Ammon's horn (tissue), 1 donor: ENCODE results near the gene SGMS2.

ENCODE experiments used
- DNase-seq: peaks from one replicate; pipeline ENCODE4 v3.0.0-alpha.2; 2016; ENCODE audit warnings: low spot score

The SGMS2 gene

DNA sequence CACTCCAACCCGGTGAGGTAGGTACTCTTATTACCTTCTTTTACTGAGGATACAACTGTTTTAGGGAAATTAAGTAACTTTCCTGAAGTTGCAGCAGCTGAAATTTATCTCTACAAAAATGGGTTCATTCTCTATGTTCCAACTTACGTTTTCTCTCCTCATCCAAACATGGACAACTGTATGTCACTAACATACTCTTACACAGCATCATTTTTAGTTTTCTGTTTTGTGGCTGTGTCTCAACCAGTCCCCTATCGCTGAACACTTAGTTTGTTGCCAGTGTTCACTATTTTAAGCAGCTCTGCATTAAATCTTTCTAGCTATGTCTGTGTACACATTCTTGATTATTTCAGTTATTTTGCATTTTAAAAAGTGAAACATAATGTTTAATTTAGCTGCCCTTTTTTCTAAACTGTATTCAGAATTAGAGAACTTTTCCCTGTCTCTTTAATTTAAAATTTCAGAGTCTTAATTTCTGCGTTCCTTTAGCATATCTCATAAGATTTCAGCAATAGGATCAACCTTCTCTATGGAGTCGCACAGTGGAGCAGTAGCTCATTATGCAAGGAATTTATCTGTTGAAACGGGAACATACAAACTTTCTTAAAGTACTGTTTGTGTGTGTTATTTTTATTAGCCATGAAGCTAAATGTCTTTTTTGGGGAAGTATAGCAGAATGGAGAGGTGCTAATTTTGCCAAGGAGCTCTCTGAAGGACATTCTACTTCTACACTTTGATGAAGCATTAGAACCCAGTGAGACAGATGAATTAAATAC is 3.8 kb downstream of the SGMS2 start:
- no peak for DNase-seq

DNA sequence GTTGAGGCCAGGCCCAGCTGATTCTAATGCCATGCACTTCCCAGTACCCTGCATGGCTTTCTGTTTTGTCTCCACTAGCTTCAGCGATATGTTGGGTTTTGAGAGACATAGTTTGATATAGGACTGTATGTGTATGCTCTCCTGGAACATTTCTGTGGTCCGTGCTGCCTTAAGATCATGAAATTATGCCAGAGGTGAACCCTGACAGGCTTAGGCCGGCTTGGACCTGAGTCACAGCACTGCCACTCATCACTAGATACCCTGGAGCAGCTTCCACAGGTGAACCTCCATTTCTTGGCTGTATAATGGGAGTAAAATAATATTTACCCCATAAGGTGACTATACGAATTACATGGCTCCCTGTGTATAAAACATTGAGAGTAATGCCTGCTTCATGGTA is 6.4 kb downstream of the SGMS2 start:
- no peak for DNase-seq

DNA sequence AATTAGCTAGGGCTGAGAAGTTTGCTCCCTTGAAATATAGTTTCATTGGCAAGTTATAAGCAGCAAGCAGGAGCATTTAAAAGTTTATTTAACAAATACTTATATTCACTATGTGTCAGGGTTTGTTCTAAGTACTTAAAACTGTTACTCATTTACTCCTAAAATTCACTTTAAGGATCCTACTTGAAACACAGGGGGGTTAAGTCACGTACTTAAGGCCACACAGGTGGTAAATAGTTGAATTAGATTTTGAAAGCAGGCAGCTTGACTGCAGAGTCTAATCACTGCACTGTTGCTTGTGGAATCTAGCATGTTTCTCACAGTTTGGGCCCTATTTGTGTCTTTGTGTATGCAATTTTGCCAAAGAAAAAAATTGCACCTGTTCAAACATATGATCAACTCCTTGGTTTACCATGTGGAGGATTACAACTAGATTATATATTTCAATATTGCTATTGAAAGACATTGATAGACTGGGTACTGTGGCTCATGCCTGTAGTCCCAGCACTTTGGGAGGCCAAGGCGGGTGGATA is 7.6 kb downstream of the SGMS2 start:
- no peak for DNase-seq

DNA sequence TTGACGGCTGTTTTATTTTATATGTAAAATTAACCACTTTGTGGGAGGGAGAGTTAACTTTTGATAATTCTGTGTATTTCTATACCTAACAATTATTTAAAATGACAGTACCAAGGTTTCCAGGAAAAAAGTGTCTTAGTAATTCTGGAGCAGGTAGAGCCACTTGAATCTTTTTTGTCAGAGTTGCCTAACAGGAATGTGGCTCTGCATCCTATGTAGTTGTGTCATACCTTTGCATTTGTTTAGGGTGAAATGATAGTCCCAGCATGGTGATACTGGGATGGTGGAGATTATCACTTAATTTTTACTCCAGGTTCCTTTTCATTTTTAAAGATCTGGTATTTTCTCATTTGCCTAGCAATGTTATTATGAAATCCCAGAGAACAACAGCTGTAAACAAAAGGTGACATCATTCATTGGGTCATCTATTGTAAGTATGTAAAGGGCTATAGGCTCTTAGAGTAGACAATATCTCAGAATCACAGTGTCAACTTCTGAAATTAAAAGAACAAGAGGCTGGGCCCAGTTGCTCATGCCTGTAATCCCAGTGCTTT is 9.6 kb downstream of the SGMS2 start:
- DNase-seq, result no peak

DNA sequence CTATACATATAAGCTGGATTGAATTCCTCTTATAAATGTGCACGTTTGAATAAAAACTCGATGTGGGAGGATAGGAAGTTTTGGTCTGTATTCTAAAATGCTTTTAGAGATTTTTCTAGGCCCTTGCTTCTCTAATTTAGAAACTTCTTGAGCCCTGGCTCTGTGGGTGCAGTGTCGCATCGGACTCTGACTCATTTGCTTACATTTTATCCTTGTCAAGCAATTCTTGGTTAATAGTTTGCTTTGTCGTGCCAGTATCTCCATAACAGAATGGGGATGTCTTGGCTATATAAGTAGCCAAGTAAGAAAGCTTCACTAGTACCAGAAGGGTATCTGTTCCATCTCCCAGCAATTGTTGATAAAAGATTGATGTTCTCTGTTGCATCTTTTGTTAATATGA is 10.7 kb downstream of the SGMS2 start:
- DNase-seq, result no peak

DNA sequence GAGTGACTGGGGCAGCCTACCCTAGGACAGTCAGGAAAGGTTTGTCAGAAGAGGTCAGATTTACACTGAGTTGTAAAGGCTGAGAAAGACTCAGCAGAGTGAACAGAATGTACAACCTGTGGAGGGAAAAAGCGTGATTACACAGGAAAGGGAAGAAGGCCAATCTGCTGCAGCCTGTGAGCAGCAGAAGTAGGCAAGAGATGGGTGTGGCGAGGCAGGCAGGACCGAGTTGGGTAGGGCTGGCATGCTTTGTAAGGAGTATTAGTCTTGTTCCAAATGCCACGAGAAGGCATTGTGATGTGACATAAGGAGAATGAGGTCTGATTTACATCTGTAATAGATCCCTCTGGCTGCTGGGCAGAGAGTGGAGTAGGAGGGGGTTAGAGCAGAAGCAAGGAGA is 12.6 kb downstream of the SGMS2 start:
- no peak for DNase-seq

DNA sequence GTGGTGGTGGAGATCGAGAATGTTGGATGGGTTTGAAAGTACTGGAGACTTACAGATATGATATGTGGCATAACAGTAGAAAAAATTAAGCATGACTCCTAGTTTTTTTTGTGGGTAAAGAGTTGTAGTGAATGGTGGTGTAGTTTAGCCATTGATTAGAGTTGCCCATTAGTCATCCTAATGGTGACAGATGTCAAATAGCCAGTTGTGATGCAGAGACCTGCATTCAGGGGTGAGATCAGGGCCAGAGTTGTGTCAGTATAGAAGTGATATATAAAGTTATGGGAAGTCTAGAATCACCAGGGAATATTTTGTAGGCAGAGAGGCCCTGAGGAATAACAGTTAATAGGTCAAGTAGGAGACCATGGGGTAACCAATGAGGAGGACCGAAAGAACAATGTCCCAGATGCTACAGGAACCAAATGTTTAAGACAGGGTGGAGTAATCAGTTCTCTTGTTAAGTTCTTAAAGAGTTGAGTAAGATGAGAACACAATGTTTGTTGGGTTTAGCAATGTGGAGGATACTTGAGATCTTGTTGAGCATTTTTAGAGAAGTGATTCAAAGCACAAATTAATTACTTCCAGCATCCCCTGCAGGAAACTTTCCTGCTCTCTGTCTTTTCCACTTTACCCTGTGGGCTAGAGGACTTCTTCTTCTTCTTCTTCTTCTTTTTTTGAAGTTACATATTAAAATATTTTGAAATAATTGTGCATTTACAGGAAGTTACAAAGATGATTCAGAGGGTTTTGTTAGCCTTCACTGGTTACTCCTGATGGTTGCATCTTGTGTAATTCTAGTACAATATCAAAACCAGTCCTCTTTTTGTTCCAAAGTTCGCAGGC is 13.3 kb downstream of the SGMS2 start:
- DNase-seq, result no peak

DNA sequence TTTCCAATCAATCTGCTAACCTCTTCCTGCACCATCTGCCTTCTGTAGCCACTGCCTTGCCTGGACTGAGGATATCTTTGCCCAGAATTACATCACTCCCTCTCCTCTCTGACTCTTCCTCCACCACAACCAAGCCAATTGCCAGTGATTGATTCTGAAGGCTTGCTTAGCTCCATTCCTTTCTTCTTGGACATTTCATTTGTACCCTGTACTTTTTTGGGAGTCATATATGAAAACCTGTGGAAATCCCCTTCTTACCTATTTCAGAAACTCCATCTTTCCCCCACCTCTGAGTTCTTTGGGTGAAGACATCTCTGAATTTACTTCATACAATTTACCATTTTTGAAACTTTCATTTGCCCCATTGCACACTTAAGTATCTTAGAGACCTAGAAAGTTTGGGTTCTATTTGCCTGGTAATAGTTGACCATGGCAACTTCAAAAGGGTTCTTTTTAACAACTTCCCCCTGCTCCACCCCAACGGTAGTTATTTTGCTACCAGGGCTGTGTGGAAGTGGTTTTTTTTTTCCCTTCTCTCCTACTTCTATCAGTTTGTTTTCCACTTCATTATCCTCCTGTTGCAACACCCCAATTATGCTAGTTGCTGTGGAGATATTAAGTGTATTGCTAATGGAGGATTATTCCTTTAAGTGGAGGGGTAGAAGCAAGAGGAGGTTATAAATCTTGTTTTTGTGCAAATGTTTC is 14.3 kb downstream of the SGMS2 start:
- DNase-seq, result no peak

DNA sequence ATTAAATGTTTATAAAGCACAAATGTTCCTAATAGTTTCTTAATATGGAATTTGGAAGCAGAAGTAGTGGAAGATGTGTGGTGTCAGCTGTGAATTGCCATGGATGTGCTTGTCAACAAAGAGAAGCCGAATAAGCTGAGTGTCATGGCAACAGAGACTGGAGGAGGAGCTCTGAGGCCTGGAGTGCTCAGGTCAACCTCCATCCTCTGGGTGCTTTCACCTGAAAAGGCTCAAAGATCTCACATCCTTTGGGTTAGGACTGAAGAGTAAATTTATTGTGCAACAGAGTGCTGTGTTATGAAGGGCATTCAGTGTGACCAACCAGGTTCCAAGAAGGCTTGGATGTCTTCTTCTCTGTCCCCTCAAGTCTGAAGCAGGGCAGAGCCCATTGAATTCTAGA is 18.7 kb downstream of the SGMS2 start:
- peak; percentile 10 for DNase-seq

DNA sequence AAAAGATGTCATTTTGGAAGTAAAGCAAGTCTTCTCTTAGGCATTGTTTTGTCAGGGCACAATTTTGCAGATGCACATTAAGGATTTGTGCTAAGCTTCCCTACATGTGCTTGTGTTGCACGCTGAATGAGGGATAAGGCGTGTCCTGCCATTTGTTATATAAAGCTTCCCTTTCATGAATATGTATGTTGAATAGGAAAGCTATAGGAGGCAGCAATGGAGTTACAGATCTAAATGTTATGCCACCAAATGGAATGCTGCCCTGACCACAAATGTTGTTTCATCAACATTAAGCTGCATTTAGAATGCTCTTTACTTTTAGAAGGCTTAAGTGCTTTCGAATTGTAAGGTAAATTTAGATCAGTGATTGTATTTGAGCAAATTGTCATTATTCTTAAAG is 20.9 kb downstream of the SGMS2 start:
- DNase-seq, result no peak

DNA sequence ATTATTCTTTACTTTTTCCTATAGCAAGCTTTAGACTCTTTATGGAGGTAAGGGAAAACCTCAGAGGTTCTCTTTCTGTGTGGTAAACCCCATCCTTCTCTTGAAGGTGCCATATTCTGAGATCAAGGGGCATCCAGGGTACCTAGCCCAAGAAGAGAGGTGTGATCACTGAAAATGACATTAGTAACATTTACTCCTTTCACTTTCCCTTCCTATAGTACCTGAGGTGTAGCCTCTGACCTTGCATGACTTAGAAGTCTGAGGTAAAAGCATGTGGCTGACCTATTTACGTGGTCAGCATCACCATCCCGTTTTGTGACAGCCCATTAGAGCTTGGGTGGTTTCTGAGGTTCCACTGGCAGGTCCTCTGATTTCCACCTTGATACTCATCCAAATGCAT is 25.7 kb downstream of the SGMS2 start:
- DNase-seq, result no peak

DNA sequence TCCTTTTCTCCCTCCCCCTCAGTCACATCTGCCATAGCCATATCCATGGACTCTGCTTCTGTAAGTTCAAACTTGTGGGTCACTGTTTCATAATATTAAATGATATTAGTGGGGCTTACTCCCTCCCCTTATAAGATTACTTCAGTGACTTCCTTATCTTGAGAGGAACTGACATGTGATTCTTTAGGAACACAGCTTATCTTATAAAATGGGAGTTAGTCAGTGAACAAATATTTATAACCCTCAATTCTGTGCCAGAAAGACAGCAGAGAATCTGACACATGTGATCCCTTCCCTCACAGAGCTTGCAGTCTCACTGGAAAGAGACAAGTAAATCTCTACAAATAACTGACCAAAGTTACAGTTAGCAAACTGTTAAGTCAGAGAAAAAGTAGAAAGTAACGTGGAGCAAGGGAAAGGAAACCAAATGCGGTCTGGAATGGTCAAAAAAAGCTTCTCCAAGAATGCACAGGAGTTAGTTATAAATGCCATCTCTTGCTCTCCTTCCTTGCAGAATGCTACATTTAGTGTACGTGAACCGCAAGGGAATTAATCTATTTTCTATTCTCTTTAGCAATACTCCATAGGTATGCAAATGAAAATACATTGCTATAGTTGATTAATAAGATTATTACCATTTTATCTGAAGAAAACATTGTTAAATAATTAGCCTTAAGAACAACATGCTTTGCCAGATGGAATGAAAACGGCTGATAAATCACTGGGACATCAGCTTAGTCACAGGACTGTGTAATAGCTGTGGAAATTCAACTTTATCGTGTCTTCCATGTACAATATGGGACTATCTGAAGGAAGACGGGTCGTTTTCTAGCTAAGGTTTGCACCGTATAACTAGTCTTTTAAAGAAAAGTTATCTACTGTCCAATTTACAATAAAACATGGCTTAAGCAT is 29.0 kb downstream of the SGMS2 start:
- no peak for DNase-seq

DNA sequence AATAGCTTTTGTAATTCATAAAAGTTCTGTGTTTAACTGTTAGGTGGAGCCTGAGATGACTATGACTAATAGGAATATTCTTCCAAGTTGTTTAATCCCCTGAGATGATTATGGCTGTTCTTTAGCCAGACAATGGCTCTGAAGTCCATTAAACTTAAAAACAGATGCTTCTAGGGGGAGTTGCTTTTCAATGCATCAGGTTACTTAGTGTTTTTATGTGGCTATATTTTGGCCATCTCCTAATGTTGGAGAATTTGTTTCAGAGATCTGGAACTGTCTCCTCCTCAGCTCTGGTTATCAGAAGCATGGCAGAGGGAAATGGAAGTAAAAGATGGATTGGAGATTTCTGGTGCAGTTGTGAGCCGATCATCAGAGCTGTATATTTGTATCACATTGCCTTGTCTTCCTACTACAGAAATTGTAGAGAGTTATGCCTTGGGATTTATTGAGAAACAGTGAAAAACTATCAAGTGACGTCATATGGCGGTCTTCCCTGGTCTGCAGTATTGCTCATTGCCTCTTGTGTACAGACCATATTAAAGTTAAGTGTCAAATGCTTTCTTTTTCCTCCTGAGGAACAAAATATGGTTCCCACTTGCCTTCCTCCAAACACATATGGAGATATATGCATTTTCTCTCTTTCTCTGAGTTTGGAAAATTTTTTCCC is 29.8 kb downstream of the SGMS2 start:
- DNase-seq, result no peak

DNA sequence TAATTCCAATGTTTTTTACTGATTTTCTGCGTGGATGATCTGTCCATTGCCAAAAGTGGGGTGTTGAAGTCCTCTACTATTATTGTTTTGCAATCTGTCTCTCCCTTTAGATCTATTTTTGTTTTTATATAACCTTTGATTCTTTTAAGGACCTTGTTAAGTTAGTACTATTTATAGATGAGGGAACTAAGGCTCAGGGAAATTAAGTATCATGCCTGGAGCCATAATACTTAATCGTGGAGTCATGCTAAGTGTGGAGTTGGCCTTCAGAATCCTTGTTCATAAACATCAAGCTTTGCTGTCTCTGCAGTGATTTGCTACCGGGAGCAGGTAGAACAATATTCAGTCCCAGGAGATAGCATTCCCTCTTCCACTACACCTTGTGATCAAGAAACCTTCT is 31.0 kb downstream of the SGMS2 start:
- no peak for DNase-seq

DNA sequence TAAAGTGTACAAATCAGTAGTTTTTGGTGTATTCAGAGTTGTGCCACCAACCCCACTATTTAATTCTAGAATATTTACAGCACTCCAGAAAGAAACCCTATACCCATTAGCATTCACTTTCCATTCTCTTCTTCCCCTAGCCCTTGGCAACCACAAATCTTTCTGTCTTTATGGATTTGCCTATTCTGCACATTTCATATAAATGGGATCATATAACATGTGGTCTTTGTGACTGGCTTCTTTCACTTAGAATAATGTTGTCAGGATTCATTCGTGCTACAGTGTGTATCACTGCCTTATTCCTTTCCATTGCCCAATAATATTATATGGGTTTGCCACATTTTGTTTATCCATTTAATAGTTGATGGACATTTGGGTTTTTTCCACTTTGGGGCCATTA is 32.2 kb downstream of the SGMS2 start:
- no peak for DNase-seq

DNA sequence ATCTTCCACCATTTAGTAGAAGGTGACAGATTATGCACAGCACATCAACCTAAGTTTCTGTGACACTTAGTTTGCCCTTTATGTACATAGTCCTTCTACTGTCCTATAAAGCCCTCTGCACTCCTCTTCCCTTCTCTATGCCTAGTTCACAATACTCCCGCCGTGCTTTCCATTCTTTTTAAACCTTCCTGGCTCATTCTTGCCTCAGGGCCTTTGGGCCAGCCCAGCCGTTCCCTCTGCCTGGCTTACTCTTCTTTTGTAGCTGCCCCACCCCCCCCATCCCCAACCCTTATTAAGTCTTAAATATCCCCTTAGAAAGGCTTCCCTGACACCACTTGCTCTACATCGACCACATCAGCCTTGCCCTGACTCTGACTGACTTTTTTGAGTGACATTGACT is 33.0 kb downstream of the SGMS2 start:
- no peak for DNase-seq

DNA sequence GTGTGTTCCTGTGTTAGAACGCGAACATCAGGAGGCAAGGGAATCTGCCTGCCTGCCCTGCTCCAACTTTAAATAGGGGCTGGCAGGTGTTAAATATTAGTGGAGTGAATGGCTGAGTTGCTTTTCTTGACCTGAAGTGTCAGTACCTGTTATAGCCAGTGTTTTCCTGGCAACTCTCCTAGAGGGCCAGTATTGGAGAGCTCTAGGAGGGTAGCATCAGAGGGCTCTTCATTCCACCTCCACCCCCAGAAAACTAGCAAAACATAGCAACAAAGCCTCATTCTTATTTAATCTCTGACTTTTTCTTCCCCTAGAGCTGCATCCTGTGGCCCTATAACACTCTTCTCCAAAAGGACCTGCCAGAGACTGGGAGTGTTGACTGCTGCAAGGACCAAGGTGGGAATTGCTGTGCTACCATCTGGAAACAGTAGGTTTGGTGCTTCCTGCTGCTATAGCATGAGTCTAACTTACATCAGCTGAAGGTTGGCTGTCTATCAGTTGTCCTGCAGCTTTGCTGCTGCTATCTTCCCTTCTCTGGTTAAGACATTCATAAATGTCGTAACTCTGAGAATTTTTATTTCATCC is 33.5 kb downstream of the SGMS2 start:
- no peak for DNase-seq

DNA sequence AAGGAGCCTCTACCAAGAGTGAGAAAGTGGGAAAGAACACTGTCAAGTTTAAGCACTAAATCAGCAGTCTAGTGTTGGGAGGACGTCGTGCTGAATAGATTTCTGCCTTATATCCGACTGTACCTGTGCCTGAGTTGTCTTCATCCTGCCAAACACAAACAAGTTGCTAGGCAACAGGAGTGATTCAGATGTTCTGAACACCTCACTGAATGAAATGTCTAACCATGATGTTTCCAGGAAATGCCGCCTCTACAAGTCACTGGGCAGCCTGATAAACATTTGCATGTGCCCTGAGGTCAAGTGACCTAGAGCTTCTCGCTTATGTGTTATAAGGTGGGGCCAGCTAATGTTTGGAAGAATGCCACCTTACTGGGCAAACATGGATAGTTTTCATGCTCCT is 37.9 kb downstream of the SGMS2 start:
- no peak for DNase-seq

DNA sequence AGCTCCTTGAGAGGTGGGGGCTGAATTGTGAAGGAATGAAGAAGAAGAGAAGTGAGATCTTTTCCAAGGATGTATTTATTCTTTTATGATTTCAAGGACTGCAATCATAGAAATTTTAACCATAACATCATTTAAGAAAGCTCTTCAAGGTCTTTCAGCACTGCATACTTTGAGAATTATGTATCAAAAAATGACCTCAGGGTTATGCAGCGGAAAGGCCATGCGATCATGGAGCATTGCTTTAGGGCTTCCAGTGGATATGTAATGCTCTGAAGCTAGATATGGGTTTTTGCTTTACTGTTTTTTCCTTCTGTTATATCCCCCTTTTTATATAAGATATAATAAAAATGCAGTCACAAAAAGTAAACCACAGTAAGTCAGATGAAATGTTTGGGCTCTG is 38.7 kb downstream of the SGMS2 start:
- DNase-seq, result no peak

DNA sequence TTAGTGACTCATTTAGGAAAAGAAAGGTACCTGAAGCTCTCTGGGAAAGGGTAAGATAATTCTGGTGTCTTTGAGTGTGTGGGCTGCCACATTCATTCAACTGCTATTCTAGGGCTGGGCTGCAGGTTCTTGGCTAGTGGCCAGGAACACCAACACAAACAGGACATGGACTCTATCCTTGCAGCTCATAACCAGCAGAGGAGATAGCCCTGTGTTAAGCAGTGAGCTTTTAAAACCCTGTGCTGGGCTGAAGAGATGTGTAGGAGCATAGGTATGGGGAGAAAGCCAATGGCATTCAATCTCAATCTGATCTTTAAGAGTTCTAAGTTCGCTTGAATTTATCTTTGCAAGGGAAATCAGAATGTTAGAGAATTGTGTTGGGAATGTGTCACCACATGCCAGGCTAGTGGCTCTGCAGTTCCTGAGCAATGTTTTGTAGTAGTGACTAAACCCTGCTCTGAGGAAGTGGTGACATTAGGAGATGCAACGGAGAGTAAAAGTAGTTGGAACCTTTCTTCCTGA is 39.2 kb downstream of the SGMS2 start:
- DNase-seq, result no peak
